Body of pancreas (tissue), 4 donors: ENCODE data around the gene SLC7A4.

Experiments
- CTCF ChIP-seq, 7 experiments: fragments of 450-650 bp in 4 of 7; fragments of 200-600 bp in 3 of 7; sonication (generic) in 3 of 7; IDR thresholded peaks; one replicate each; pipeline ENCODE4 v1.5.1; 2016 to 2019; ENCODE audit warnings: antibody characterized with exemption in 7 of 7
- POLR2A ChIP-seq, 3 donors: fragments of 450-650 bp; IDR thresholded peaks; one replicate each; pipeline ENCODE4 v1.6.1; 2016; ENCODE audit warnings: antibody characterized with exemption in 3 of 3, mild to moderate bottlenecking in 2 of 3

DNA sequence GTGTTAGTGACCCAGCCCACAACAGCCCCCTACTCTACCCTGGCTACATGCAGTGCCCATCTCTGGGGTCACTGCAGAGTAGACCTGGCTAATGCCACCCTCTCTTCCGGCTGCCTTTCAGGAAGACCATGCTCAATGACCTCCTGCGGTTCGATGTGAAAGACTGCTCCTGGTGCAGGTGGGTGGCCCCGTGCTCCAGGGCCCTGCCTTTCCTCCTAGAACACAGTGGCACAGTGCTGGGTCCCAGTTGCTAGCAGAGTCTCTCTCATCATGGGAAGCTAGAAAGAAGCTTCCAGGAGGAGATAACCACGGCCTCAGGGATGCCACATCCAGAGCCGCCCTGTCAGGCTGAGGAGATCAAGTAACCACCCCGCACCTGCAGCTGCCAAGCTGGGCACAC, 46.6 kb downstream of the SLC7A4 start:
- no peak for TF ChIP-seq POLR2A (IDR thresholded peaks at IDR 0.05)
- TF ChIP-seq CTCF (IDR thresholded peaks at IDR 0.05) = no peak
